T47D (cell line): Measurements from ENCODE around the gene PTPRO.
A peak's percentile ranks its signal among the peaks of the same experiment; 100 is the strongest.

ENCODE experiments used
- DNase-seq, 2 experiments: peaks; one replicate each; pipeline versions ENCODE4 v3.0.0 to v3.0.0-alpha.2; 2011 to 2012; ENCODE audit warnings: low read depth in 1 of 2, low spot score in 1 of 2
- JUND ChIP-seq: IDR thresholded peaks from 2 replicates; pipeline ENCODE4 v1.6.1; 2012; ENCODE audit warnings: low read depth
- in situ Hi-C: cut with HindIII; loops from 2 replicates; pipeline ENCODE4 v1.10.0; 2016; ENCODE audit warnings: low sequenced_read_pairs, low pct_unique_long_range_greater_than_20kb

PTPRO gene

GRCh38 chr12:15318841-15319240, 3.5 kb upstream of the PTPRO start:
- in situ Hi-C loops: no loop called here
- no peak for DNase-seq
- no peak for TF ChIP-seq JUND

DNA sequence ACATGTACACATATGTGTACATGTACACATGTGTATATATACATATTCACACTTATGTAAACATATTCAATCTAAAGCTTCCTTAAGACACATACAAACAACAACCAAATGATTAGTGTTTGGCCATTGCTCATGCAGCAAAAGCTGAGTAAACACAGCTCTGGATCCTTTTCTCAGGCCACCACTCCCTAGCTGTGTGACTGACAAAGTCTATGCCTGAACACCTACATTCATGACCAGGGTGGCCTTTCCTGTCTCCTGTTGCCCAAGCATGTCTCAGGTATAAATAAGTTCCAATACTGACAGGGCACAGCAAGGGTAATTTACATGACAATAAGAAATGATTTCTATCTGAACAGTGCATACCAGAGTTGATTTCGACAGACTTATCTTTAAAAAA, 1.4 kb upstream of the PTPRO start:
- peak in 1 of 2 experiments; percentile 5 for DNase-seq
- in situ Hi-C loops: no loop called here
- TF ChIP-seq JUND: no peak

DNA sequence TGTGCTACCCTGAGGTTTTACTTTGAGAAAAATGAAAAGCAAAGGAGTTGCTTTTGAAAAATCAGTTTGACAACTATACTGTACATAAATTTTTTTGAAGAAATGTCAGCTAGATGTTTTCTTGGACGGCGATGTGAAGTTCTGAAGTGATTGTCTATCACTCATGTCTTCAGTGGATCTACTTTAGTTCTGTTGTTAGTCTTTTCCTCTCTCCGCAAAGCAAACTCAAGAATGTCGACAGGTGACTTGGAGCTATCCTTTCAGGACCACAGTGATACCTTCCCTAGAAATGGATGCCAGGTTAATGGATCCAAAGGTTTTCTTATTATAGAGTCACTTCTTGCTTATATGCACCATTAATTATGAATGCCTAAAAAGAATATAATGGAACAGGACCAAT, 1.2 kb downstream of the PTPRO start:
- DNase-seq: peak in 1 of 2 experiments; percentile 33
- in situ Hi-C loops: no loop called here
- TF ChIP-seq JUND: no peak

DNA sequence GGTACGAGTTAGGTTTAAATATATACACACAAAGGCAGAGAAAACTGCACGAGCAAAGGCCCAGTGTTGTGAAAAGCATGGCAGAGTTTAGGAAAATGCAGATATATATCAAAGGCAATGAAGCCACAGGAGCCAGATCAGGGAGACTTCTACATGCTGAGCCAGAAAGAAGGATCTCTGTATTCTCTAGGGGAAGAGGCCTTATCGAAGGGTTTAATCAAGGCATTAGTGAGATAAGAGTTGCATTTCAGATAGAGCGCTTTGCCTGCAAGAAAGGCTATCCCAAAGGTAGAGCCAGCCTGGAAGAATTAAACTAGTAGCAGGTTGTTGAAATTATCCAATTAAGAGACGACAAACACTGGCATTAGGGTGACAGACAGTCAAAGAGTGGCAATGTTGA, 7.6 kb downstream of the PTPRO start:
- in situ Hi-C loops: no loop called here
- no peak for TF ChIP-seq JUND
- no peak for DNase-seq

- in situ Hi-C loops: no loop called here
Observed at GRCh38 chr12:15334225-15334624, 11.9 kb downstream of the PTPRO start.

DNA sequence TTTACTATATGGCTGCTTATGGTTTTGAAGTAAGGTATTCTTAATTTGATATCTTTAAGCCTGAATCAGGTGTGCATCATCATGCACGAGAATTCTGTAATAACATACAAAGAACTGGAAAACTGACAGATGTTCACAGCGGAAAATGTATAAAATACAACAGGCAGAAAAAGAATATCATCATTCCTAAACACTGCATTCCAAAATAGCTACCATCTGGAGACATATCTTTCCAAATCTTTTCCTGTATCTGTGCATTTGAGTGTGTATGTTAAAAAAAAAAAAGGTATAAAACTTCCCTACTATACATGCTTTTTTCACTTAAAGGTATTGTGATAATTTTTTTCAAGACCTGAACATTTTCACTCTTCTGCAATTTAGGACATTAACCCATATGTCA, 13.7 kb downstream of the PTPRO start:
- in situ Hi-C loops: no loop called here
- no peak for DNase-seq
- TF ChIP-seq JUND: no peak

More at GRCh38 chr12:15334225-15334624, 11.9 kb downstream of the PTPRO start:
- TF ChIP-seq JUND: no peak
- no peak for DNase-seq

DNA sequence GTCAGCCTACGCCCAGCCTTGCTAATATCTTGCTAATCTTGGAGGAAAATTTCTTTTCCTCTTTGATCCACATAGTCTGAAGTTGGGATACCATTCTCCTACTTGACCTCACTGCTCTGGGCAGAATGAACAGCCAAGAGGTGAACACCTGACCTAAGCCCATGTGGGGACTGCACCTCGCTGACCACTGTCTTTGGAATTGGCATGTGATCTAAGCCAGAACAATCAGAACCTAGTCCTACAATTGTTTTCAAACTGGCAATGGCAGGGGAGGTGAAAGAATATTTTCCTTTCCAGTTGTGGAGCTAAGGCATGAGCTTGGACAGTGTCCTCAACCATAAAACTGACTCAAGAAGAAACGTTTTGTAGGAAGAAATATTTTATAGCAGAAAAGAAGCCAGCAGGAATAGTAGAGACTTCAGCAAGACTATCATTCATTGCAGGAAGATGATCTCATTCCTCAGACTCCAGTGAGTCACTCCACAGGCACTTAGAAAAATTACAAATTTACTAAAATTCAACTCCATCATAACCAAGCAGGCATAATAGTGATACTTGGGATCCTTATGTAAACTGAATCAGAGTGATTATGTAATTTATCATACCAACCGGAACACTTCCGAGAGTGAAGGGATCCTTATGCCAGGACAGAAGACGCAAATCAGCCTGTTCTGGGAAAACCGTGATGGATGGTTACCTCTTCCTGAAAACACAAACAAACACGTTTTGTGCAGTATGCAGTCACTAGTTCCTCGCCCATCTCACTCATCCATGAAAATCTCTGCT, 14.7 kb downstream of the PTPRO start:
- DNase-seq: no peak
- no peak for TF ChIP-seq JUND
- in situ Hi-C loops: no loop called here

- no peak for DNase-seq
- in situ Hi-C loops: no loop called here
- TF ChIP-seq JUND: no peak
Observed at GRCh38 chr12:15341371-15341770, 19.1 kb downstream of the PTPRO start.

- no peak for TF ChIP-seq JUND
- in situ Hi-C loops: no loop called here
Observed at GRCh38 chr12:15344561-15344960, 22.3 kb downstream of the PTPRO start.

GRCh38 chr12:15346488-15346887, 24.2 kb downstream of the PTPRO start:
- no peak for TF ChIP-seq JUND
- DNase-seq: no peak
- in situ Hi-C loops: no loop called here

More at GRCh38 chr12:15344561-15344960, 22.3 kb downstream of the PTPRO start:
- no peak for DNase-seq

DNA sequence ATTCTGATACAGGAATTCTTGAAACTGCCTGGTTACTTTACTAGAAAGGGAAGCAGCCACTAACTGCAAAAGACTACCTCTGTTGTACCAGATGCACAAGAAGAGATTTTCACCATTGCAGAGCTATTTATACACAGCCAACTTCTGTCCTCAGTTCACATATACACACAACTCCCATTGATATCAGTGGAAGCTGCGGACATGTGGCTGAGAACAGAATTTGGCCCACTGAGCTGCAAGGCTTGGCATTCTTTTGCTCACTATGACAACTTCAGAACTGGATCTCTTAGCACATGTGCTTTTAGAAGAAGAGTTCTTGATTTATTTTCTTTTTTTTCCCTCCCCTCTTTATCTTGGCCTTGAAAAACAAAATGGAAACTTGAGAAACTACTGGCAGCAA, 28.3 kb downstream of the PTPRO start:
- DNase-seq: no peak
- no peak for TF ChIP-seq JUND
- in situ Hi-C loops: no loop called here

DNA sequence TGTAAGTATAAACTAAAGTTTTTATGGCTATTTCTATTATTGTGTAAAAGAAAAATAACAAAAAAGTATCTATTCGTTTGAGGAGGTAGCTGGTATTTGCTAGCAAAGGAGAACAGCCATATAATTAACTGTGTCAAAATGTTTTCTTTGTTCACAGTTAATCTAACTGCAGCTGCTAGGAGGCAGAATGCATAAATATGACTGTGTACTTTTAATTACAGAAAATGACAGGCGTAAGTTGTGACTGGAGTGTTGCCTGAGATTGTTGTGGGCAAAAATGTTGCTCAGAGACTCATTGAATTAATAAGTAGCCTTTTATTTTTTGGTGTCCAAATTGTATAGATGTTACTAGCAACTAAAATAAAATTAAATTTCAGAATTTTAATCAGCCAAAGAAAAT, 33.5 kb downstream of the PTPRO start:
- no peak for TF ChIP-seq JUND
- in situ Hi-C loops: no loop called here
- no peak for DNase-seq

- no peak for DNase-seq
- no peak for TF ChIP-seq JUND
- in situ Hi-C loops: no loop called here
Observed at GRCh38 chr12:15356951-15357364, 34.6 kb downstream of the PTPRO start.
